Measurements from ENCODE around the gene DDRGK1.

- TF ChIP-seq POLR2A (IDR thresholded peaks at IDR 0.05) (no peak), CTCF (IDR thresholded peaks at IDR 0.05) (no peak)
These were observed 18.4 kb upstream of the DDRGK1 start for GRCh38 chr20:3222635-3223600.

Data from vagina (tissue), 2 donors.